ENCODE data around the gene FLNB. TPM values are rescaled to one million over a fixed set of nuclear protein-coding genes. Genes with fewer than 3 reads are reported as not detected.

FLNB gene
- total RNA-seq, 1 experiment from 2014 or later = 14.2 TPM

- no peaks in the 10 kb centered on the region for H3K9me2 ChIP-seq (replicated peaks; ENCODE audit: insufficient read depth, low read length)
- H3K27me3 ChIP-seq (ENCODE audit: low read length) = no peaks in the 10 kb centered on the region
- no peaks in the 10 kb centered on the region for H3K79me2 ChIP-seq (ENCODE audit: low read length)
- no peaks in the 10 kb centered on the region for H4K20me1 ChIP-seq (ENCODE audit: insufficient read depth, low read depth, low read length)
- DNase-seq = no peak
- H2AFZ ChIP-seq (ENCODE audit: low read length) = no peak overlapping the region
- no peak overlapping the region for H3K4me2 ChIP-seq (ENCODE audit: low read depth, low read length, poor library complexity, severe bottlenecking)
- no peaks in the 10 kb centered on the region for H3K4me1 ChIP-seq (ENCODE audit: low read length)
- no peaks in the 10 kb centered on the region for H3K36me3 ChIP-seq (ENCODE audit: insufficient read depth, low read length)
- no peaks in the 10 kb centered on the region for H3K9me3 ChIP-seq (ENCODE audit: low read length)
- no peak overlapping the region for H3K27ac ChIP-seq (ENCODE audit: low read length)
- H3K9ac ChIP-seq (ENCODE audit: low read length) = no peak overlapping the region
- H3K4me3 ChIP-seq (ENCODE audit: low read length) = no peak overlapping the region
Measured at GRCh38 chr3:58106061-58106460, 97.8 kb downstream of the FLNB start.

GRCh38 chr3:58106640-58107039 is 98.4 kb downstream of the FLNB start:
- H3K27ac ChIP-seq (ENCODE audit: low read length) = no peak overlapping the region
- H3K79me2 ChIP-seq (ENCODE audit: low read length) = no peaks in the 10 kb centered on the region
- H4K20me1 ChIP-seq (ENCODE audit: insufficient read depth, low read depth, low read length) = no peaks in the 10 kb centered on the region
- no peak overlapping the region for H3K4me3 ChIP-seq (ENCODE audit: low read length)
- H2AFZ ChIP-seq (ENCODE audit: low read length) = no peak overlapping the region
- no peak overlapping the region for H3K4me2 ChIP-seq (ENCODE audit: low read depth, low read length, poor library complexity, severe bottlenecking)
- no peaks in the 10 kb centered on the region for H3K4me1 ChIP-seq (ENCODE audit: low read length)
- H3K9me3 ChIP-seq (ENCODE audit: low read length) = no peaks in the 10 kb centered on the region
- no peaks in the 10 kb centered on the region for H3K27me3 ChIP-seq (ENCODE audit: low read length)
- H3K9me2 ChIP-seq (replicated peaks; ENCODE audit: insufficient read depth, low read length) = no peaks in the 10 kb centered on the region
- no peak overlapping the region for H3K9ac ChIP-seq (ENCODE audit: low read length)
- no peak for DNase-seq
- no peaks in the 10 kb centered on the region for H3K36me3 ChIP-seq (ENCODE audit: insufficient read depth, low read length)

GRCh38 chr3:58107597-58107996 is 99.4 kb downstream of the FLNB start:
- H3K4me2 ChIP-seq (ENCODE audit: low read depth, low read length, poor library complexity, severe bottlenecking) = no peak overlapping the region
- no peaks in the 10 kb centered on the region for H4K20me1 ChIP-seq (ENCODE audit: insufficient read depth, low read depth, low read length)
- no peaks in the 10 kb centered on the region for H3K79me2 ChIP-seq (ENCODE audit: low read length)
- no peaks in the 10 kb centered on the region for H3K4me1 ChIP-seq (ENCODE audit: low read length)
- H3K27ac ChIP-seq (ENCODE audit: low read length) = no peak overlapping the region
- H3K9me2 ChIP-seq (replicated peaks; ENCODE audit: insufficient read depth, low read length) = no peaks in the 10 kb centered on the region
- no peak overlapping the region for H2AFZ ChIP-seq (ENCODE audit: low read length)
- no peaks in the 10 kb centered on the region for H3K27me3 ChIP-seq (ENCODE audit: low read length)
- H3K36me3 ChIP-seq (ENCODE audit: insufficient read depth, low read length) = no peaks in the 10 kb centered on the region
- no peaks in the 10 kb centered on the region for H3K9me3 ChIP-seq (ENCODE audit: low read length)
- no peak for DNase-seq
- no peak overlapping the region for H3K9ac ChIP-seq (ENCODE audit: low read length)
- no peak overlapping the region for H3K4me3 ChIP-seq (ENCODE audit: low read length)

- Histone ChIP-seq H3K9me3 (ENCODE audit: low read length) (no peaks in the 10 kb centered on the region), H3K4me1 (ENCODE audit: low read length) (no peaks in the 10 kb centered on the region), H3K4me2 (ENCODE audit: low read depth, low read length, poor library complexity, severe bottlenecking) (no peak overlapping the region), H3K27me3 (ENCODE audit: low read length) (no peaks in the 10 kb centered on the region), H3K9me2 (replicated peaks; ENCODE audit: insufficient read depth, low read length) (no peaks in the 10 kb centered on the region), H2AFZ (ENCODE audit: low read length) (no peak overlapping the region), H4K20me1 (ENCODE audit: insufficient read depth, low read depth, low read length) (no peaks in the 10 kb centered on the region), H3K27ac (ENCODE audit: low read length) (no peak overlapping the region), H3K79me2 (ENCODE audit: low read length) (no peaks in the 10 kb centered on the region), H3K36me3 (ENCODE audit: insufficient read depth, low read length) (no peaks in the 10 kb centered on the region), H3K9ac (ENCODE audit: low read length) (no peak overlapping the region), H3K4me3 (ENCODE audit: low read length) (no peak overlapping the region)
- no peak for DNase-seq
Measured at GRCh38 chr3:58109752-58110151, 101.5 kb downstream of the FLNB start.

GRCh38 chr3:58111513-58112184 is 103.4 kb downstream of the FLNB start:
- H3K4me2 ChIP-seq (ENCODE audit: low read depth, low read length, poor library complexity, severe bottlenecking) = no peak overlapping the region
- no peaks in the 10 kb centered on the region for H3K9me3 ChIP-seq (ENCODE audit: low read length)
- DNase-seq = no peak

GRCh38 chr3:58112185-58112535 is 103.9 kb downstream of the FLNB start:
- Histone ChIP-seq H3K36me3 (ENCODE audit: insufficient read depth, low read length) (no peaks in the 10 kb centered on the region), H3K27ac (ENCODE audit: low read length) (no peak overlapping the region), H4K20me1 (ENCODE audit: insufficient read depth, low read depth, low read length) (no peaks in the 10 kb centered on the region), H3K4me2 (ENCODE audit: low read depth, low read length, poor library complexity, severe bottlenecking) (no peak overlapping the region), H3K9ac (ENCODE audit: low read length) (no peak overlapping the region), H3K27me3 (ENCODE audit: low read length) (no peaks in the 10 kb centered on the region), H3K4me1 (ENCODE audit: low read length) (peaks cover 11% of the 10 kb centered on the region), H2AFZ (ENCODE audit: low read length) (no peak overlapping the region), H3K79me2 (ENCODE audit: low read length) (no peaks in the 10 kb centered on the region), H3K9me3 (ENCODE audit: low read length) (no peaks in the 10 kb centered on the region), H3K9me2 (replicated peaks; ENCODE audit: insufficient read depth, low read length) (no peaks in the 10 kb centered on the region), H3K4me3 (ENCODE audit: low read length) (no peak overlapping the region)
- DNase-seq = no peak

More at GRCh38 chr3:58111513-58112184, 103.4 kb downstream of the FLNB start:
- no peaks in the 10 kb centered on the region for H3K79me2 ChIP-seq (ENCODE audit: low read length)
- no peak overlapping the region for H2AFZ ChIP-seq (ENCODE audit: low read length)
- no peaks in the 10 kb centered on the region for H4K20me1 ChIP-seq (ENCODE audit: insufficient read depth, low read depth, low read length)
- H3K36me3 ChIP-seq (ENCODE audit: insufficient read depth, low read length) = no peaks in the 10 kb centered on the region
- no peak overlapping the region for H3K4me3 ChIP-seq (ENCODE audit: low read length)
- H3K27me3 ChIP-seq (ENCODE audit: low read length) = no peaks in the 10 kb centered on the region
- H3K9me2 ChIP-seq (replicated peaks; ENCODE audit: insufficient read depth, low read length) = no peaks in the 10 kb centered on the region
- H3K4me1 ChIP-seq (ENCODE audit: low read length) = peaks cover 9% of the 10 kb centered on the region
- H3K27ac ChIP-seq (ENCODE audit: low read length) = no peak overlapping the region
- no peak overlapping the region for H3K9ac ChIP-seq (ENCODE audit: low read length)

- Histone ChIP-seq H3K79me2 (ENCODE audit: low read length) (no peaks in the 10 kb centered on the region), H3K9ac (ENCODE audit: low read length) (no peak overlapping the region), H3K4me1 (ENCODE audit: low read length) (peaks cover 11% of the 10 kb centered on the region), H3K4me3 (ENCODE audit: low read length) (no peak overlapping the region), H3K9me2 (replicated peaks; ENCODE audit: insufficient read depth, low read length) (no peaks in the 10 kb centered on the region), H3K9me3 (ENCODE audit: low read length) (no peaks in the 10 kb centered on the region), H3K27me3 (ENCODE audit: low read length) (no peaks in the 10 kb centered on the region), H3K36me3 (ENCODE audit: insufficient read depth, low read length) (no peaks in the 10 kb centered on the region), H4K20me1 (ENCODE audit: insufficient read depth, low read depth, low read length) (no peaks in the 10 kb centered on the region), H2AFZ (ENCODE audit: low read length) (no peak overlapping the region), H3K27ac (ENCODE audit: low read length) (no peak overlapping the region), H3K4me2 (ENCODE audit: low read depth, low read length, poor library complexity, severe bottlenecking) (no peak overlapping the region)
- no peak for DNase-seq
Measured at GRCh38 chr3:58115175-58115574, 107.0 kb downstream of the FLNB start.

GRCh38 chr3:58116161-58116955 is 108.1 kb downstream of the FLNB start:
- Histone ChIP-seq H3K4me3 (ENCODE audit: low read length) (no peak overlapping the region), H4K20me1 (ENCODE audit: insufficient read depth, low read depth, low read length) (no peaks in the 10 kb centered on the region), H3K9ac (ENCODE audit: low read length) (no peak overlapping the region), H3K27me3 (ENCODE audit: low read length) (no peaks in the 10 kb centered on the region), H3K79me2 (ENCODE audit: low read length) (no peaks in the 10 kb centered on the region), H3K27ac (ENCODE audit: low read length) (no peak overlapping the region), H3K4me2 (ENCODE audit: low read depth, low read length, poor library complexity, severe bottlenecking) (no peak overlapping the region), H3K9me2 (replicated peaks; ENCODE audit: insufficient read depth, low read length) (no peaks in the 10 kb centered on the region), H3K4me1 (ENCODE audit: low read length) (peaks cover 11% of the 10 kb centered on the region), H2AFZ (ENCODE audit: low read length) (no peak overlapping the region), H3K9me3 (ENCODE audit: low read length) (no peaks in the 10 kb centered on the region), H3K36me3 (ENCODE audit: insufficient read depth, low read length) (no peaks in the 10 kb centered on the region)
- DNase-seq = no peak

Measured in Karpas-422 (cell line).